Posterior cingulate gyrus (tissue), 11 donors: ENCODE results near the gene BTBD9.
"Not testable (repeated sequence)": the region's sequence is repeated elsewhere in the genome, so short reads cannot be mapped to it uniquely, and the experiment has no call there.

Experiments used
- DNase-seq, 10 donors: peaks; one replicate each; pipeline versions ENCODE4 v3.0.0 to v3.0.0-alpha.2; 2020 to 2021; ENCODE audit warnings: mixed read lengths in 3 of 10
- intact Hi-C: fragments of 100-400 bp; cut with DNase I; formaldehyde crosslinking; loops from one replicate; pipeline ENCODE4 v1.15.1; 2023

BTBD9 gene

GRCh38 chr6:38146021-38146733 lies 493.6 kb downstream of the BTBD9 start:
- intact Hi-C loops = no loop called here
- peak in 1 of 10 donors; percentile 66 for DNase-seq

- intact Hi-C loops = no loop called here
- peak in 1 of 10 donors; percentile 74 for DNase-seq
Observed at GRCh38 chr6:38144365-38144945, 495.3 kb downstream of the BTBD9 start.

- intact Hi-C loops = no loop called here
- DNase-seq = peak in 9 of 10 donors; percentile 59 to 96 (median 69)
Observed at GRCh38 chr6:38143191-38144150, 496.3 kb downstream of the BTBD9 start.

GRCh38 chr6:38142178-38142902 lies 497.4 kb downstream of the BTBD9 start:
- peak in 1 of 10 donors; percentile 59 for DNase-seq
- intact Hi-C loops = no loop called here

GRCh38 chr6:38141716-38142115 lies 498.0 kb downstream of the BTBD9 start:
- no peak for DNase-seq
- intact Hi-C loops = no loop called here

GRCh38 chr6:38141085-38141484 lies 498.6 kb downstream of the BTBD9 start:
- DNase-seq = no peak
- intact Hi-C loops = no loop called here

- intact Hi-C loops = no loop called here
- DNase-seq = peak in 1 of 10 donors; percentile 70
Observed at GRCh38 chr6:38138374-38138773, 501.4 kb downstream of the BTBD9 start.

- intact Hi-C loops = no loop called here
- peak in 1 of 10 donors; percentile 65 for DNase-seq
Observed at GRCh38 chr6:38137608-38138265, 502.0 kb downstream of the BTBD9 start.

GRCh38 chr6:38136547-38136946 lies 503.2 kb downstream of the BTBD9 start:
- peak in 2 of 10 donors; percentile 44 to 83 for DNase-seq
- intact Hi-C loops = no loop called here

GRCh38 chr6:38134704-38135088 lies 505.0 kb downstream of the BTBD9 start:
- intact Hi-C loops = no loop called here
- DNase-seq = peak in 1 of 10 donors; percentile 67

GRCh38 chr6:38133932-38134703 lies 505.6 kb downstream of the BTBD9 start:
- DNase-seq = no peak
- intact Hi-C loops = no loop called here

GRCh38 chr6:38131527-38131965 lies 508.2 kb downstream of the BTBD9 start:
- intact Hi-C loops = no loop called here
- no peak for DNase-seq

- DNase-seq = no peak
- intact Hi-C loops = no loop called here
Observed at GRCh38 chr6:38127284-38127683, 512.4 kb downstream of the BTBD9 start.

GRCh38 chr6:38124224-38124926 lies 515.4 kb downstream of the BTBD9 start:
- peak in 1 of 10 donors; percentile 73 for DNase-seq
- intact Hi-C loops = not testable (repeated sequence)

- intact Hi-C loops = no loop called here
- DNase-seq = no peak
Observed at GRCh38 chr6:38119516-38119915, 520.2 kb downstream of the BTBD9 start.

- DNase-seq = no peak
- intact Hi-C loops = no loop called here
Observed at GRCh38 chr6:38118791-38119365, 520.9 kb downstream of the BTBD9 start.
